ENCODE results near the gene GTF3A.

The GTF3A gene

GRCh38 chr13:27406178-27406939 is 18.1 kb upstream of the GTF3A start:
- DNase-seq, result no peak

GRCh38 chr13:27408074-27408473 is 16.3 kb upstream of the GTF3A start:
- no peak for DNase-seq

- no peak for DNase-seq
Measured at GRCh38 chr13:27409013-27409412, 15.4 kb upstream of the GTF3A start.

DNA sequence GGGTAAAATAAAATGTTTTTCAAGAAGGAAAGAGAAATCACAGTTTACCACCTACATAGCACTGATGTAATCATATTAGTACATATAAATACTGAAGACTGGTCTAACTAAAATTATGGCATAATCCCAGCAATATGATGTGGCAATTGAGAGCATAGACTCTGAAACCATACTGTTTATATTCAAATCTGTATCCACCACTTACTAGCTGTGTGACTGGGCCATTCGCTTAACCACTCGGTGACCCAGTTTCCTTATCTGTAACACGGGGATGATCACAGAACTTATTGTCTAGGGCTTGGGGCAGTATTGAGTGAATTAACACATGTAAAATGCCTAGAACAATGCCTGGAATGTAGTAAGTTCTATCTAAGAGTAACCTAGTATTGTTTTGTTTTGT is 13.1 kb upstream of the GTF3A start:
- no peak for DNase-seq

DNA sequence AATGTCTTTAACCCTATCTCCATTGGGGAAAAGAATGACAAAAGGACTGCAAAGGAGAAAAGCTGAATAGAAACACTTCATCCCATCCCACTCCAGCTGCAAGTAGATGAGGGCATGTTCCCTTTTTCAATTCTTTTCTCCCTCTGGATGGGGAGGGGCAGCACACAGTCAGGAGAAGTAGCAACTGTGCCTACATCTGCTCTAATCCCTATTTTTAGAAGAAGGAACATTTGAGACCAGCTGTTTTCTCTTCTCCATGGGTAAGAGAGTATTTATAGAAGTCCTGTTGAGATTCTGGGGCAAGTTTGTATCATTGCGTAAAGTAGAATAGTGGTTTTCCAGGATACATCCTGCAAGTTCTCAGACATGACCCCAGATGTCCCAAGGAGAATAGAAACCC is 9.3 kb upstream of the GTF3A start:
- DNase-seq, result no peak

DNA sequence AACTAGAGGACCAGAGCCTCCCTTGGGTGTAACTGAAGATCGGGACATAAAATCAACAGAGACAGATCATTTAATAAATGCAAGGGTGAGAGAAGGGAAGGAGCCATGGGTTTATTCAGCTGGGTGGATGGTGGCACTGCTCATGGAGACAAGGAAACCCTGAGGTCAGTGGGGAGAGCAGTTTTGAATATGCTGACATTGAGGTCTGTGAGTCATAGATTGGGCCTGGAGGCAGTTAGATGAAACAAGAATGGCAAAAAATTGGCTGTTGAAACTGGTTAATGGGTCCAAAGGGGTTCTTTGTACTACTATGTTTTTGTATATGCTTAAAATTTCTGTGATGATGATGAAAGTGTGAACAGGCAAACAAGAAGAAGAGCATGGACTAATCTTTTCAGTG is 5.1 kb upstream of the GTF3A start:
- no peak for DNase-seq

- DNase-seq, result no peak
Measured at GRCh38 chr13:27421101-27421871, 3.1 kb upstream of the GTF3A start.

GRCh38 chr13:27423333-27423732 is 1.1 kb upstream of the GTF3A start:
- no peak for DNase-seq

GRCh38 chr13:27425158-27425917 is 919 bp downstream of the GTF3A start:
- DNase-seq, result no peak

GRCh38 chr13:27425918-27426630 is 1.7 kb downstream of the GTF3A start:
- DNase-seq, result peak; percentile 20 to 34

GRCh38 chr13:27427641-27428040 is 3.2 kb downstream of the GTF3A start:
- no peak for DNase-seq

DNA sequence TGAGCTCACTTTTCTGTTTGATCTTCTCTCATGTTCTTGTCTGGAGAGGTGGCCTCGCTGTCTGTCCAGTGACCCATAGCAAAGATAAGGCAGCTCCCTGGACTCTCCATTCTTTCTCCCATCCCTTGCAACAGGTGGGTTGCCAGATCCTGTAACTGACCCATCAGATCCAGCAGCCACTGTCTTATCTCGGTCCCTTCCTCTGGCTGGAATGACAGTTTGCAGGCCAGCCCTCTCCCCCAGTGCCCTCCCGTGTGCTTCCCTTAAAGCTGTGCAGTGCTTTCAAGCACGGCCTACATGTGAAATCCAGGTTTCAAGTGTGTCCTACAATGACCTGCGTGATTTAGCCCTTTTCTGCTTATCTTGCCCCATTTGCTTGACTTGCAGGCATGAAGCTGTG is 3.7 kb downstream of the GTF3A start:
- DNase-seq, result no peak

- DNase-seq, result no peak
Measured at GRCh38 chr13:27432180-27432579, 7.8 kb downstream of the GTF3A start.

DNA sequence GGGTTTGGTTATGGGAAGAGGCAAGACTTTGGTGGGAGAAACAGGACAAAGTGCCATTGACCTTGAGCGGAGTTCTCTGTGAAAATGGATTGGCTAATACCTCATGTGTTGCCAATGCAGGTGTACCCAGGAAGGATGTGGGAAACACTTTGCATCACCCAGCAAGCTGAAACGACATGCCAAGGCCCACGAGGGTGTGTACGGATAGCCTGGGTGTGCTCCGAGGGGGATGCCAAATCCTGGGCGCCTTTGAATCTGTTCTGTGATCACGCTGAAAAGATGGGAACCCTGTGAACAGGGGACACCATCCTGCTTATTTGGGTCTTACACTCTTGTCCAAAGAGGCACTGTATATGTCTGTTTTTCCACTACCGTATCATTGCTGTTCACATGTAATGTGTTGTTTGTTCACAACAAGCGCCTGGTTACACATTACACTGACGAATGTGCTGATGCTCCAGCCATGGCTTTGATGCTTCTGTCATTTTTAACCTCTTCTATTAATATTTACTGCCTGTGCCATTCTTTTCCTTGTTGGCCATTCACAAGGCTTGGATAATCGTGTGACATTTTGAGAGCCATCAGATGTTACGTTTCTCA is 8.3 kb downstream of the GTF3A start:
- DNase-seq, result no peak

GRCh38 chr13:27437126-27437525 is 12.7 kb downstream of the GTF3A start:
- no peak for DNase-seq

GRCh38 chr13:27440408-27440807 is 16.0 kb downstream of the GTF3A start:
- DNase-seq, result no peak

GRCh38 chr13:27442071-27442647 is 17.7 kb downstream of the GTF3A start:
- DNase-seq, result no peak

GRCh38 chr13:27442797-27443196 is 18.4 kb downstream of the GTF3A start:
- no peak for DNase-seq

GRCh38 chr13:27446986-27447583 is 22.7 kb downstream of the GTF3A start:
- DNase-seq, result no peak

- no peak for DNase-seq
Measured at GRCh38 chr13:27448308-27448707, 23.9 kb downstream of the GTF3A start.

GRCh38 chr13:27449081-27449603 is 24.7 kb downstream of the GTF3A start:
- no peak for DNase-seq

Data from hippocampal formation (tissue), 2 donors.